NCI-H526 (cell line): ENCODE results near the gene CNTFR.
"Not testable (repeated sequence)": the region's sequence is repeated elsewhere in the genome, so short reads cannot be mapped to it uniquely, and the experiment has no call there.

Source experiments
- DNase-seq, 2 experiments: peaks; one replicate each; lab custom pipeline; 2025; lab: John Stamatoyannopoulos, UW

The CNTFR gene

DNA sequence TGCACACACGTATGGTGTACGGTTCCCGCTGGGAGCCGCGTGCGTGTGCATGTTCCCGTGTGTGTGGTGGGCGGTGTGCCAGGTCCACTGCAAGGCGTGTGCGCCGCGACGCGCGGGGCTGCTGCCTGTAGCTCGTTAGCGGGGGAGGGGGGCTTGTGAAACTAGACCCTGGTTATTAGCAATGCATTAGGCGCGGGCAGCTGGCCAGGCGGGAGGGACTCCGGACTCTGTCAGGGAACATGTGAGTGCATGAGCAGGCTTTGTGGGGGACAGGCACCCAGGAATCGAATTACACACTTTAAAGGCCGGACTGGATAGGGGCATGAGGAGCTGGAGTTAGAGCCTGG, 34.5 kb downstream of the CNTFR start:
- peak in 1 of 2 experiments; percentile 59 for DNase-seq

- peak; percentile 66 to 91 for DNase-seq
Observed at GRCh38 chr9:34554211-34555001, 35.1 kb downstream of the CNTFR start.

- peak in 1 of 2 experiments; percentile 17 for DNase-seq
Observed at GRCh38 chr9:34553511-34554021, 36.0 kb downstream of the CNTFR start.

GRCh38 chr9:34552986-34553385, 36.5 kb downstream of the CNTFR start:
- no peak for DNase-seq

DNA sequence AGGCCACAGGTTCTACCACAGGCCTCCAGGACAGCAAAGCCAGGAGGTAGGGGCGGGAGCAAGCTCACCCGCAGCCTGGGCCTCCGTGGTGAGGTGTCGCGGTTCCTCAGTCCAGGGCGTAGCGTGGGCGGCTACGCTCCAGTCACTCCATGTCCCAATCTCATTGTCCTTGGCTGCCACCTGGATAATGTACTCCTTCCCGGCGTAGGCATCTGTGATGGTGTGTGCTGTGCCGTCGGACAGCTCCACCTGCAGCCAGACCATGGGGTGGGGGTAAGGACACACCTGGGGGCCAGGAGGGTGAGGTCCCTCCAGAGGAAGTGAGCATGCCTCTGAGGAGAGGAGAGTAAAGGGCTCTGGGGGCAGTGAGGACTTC, 36.9 kb downstream of the CNTFR start:
- peak in 1 of 2 experiments; percentile 33 for DNase-seq

DNA sequence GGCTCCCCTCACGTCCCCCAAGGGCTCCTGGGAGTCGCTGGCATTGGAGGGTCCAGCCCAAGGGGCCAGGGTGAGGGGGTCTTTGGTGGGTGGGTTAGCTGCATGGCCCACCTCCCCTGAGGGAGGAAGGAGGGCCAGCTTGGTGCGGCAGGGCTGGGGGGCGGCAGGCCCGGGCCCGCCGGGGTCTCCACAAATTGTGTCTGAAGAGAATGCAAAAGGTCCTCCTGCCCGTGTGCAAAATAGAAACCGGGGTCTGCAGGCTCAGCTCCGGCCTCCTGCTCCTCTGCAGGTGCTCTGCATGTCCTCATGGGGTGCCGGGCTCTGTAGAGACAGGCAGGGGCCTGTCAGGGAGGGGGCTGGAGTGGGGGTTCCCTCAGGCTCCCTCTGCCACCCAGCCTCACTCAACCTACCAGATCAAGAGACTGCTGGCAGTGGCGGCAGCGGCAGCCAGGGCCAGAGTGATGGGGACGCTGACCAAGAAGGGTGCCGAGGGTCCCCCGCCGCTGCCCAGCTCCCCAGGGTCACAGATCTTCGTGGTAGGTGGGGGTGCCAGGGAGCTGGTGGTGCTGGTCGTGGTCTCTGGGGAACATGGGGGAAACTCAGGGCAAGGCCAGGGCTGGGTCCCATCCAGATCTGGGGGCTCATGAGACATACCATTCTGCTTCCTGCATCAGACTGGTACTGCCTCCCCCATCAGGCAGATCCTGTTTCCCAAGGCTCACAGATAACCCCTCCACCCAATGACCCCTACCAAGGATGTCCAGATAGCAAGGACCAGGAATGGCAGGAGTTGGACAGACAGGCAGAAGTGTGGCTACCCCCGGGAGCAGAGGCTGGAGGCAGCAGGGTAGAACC, 37.5 kb downstream of the CNTFR start:
- no peak for DNase-seq

- no peak for DNase-seq
Observed at GRCh38 chr9:34550681-34551270, 38.7 kb downstream of the CNTFR start.

DNA sequence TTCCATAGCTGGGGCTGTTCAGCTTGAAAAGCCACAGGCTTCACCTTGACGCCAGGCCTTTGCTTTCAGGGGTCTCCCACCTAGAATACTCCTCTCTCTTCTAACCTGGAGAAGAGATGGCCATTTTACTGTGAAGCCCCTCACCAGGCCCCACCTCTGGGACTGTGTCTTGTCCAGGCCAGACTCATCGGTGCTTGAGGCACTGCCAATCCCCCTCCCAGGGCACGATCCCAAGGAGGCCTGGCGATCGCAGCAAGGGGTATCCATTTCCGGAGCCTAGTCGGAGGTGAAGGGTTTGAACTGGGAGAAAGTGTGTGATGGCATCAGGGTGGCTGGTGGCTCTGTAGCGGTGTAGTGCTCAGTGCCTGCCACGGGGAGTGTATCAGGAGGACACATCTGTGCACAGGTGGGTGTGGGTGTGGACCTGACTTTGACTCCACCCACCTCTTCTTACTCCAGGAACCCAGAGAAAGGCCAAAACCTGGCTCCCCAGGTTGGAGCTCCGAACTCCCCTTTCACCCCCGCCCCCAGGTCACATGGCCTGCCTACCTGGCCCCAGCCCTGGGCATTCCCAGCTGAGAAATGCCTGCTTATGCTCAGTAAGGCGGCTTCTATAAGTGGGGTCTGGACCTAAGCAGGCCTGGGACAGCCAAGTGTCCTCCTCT, 39.4 kb downstream of the CNTFR start:
- no peak for DNase-seq

DNA sequence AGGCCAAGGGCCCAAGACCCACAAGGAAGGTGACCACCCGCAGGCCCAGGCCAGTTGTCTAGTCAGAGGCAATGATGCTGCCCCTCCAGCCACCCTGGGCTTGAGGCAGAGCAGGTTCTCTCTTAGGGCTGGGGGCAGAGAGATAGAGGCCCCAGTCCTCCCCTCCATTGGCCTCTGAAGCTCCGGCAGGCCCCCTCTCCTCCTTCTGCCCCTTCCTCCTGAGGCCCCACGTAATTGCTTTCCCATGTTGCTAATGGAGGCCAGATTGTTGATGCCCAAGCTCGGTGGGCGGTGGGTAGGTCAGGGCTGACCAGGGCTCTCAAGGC, 40.2 kb downstream of the CNTFR start:
- no peak for DNase-seq

GRCh38 chr9:34547960-34548611, 41.4 kb downstream of the CNTFR start:
- peak; percentile 23 to 75 for DNase-seq

- DNase-seq, result peak; percentile 54 to 82
Observed at GRCh38 chr9:34546834-34547827, 42.4 kb downstream of the CNTFR start.

- DNase-seq, result no peak
Observed at GRCh38 chr9:34546102-34546833, 43.3 kb downstream of the CNTFR start.

GRCh38 chr9:34545497-34545896, 44.0 kb downstream of the CNTFR start:
- DNase-seq, result no peak

- no peak for DNase-seq
Observed at GRCh38 chr9:34544035-34544434, 45.5 kb downstream of the CNTFR start.

- no peak for DNase-seq
Observed at GRCh38 chr9:34541540-34541939, 48.0 kb downstream of the CNTFR start.

GRCh38 chr9:34540827-34541226, 48.7 kb downstream of the CNTFR start:
- DNase-seq, result no peak

DNA sequence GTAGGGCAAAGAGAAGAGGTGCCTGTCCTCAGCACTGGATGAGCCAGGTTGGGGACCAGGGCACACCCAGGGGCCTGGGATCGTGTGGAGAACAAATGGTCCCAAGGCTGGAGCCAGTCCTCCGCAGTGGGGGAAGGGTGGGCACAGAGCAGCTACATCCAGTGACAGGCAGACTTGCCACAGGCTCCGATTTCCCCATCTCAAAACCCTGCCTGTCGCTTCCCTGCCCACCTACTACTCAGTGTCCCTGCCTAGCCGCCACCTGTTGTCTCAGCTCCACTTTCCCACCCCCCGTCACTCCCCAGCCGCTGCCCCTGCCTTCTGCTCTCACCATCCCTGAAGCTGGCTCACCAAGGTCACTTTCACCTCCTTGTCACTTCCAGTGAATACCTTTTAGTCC, 52.8 kb downstream of the CNTFR start:
- no peak for DNase-seq

GRCh38 chr9:34532041-34532440, 57.5 kb downstream of the CNTFR start:
- not testable (repeated sequence) for DNase-seq

GRCh38 chr9:34526026-34526425, 63.5 kb downstream of the CNTFR start:
- no peak for DNase-seq

- DNase-seq, result no peak
Observed at GRCh38 chr9:34524349-34524748, 65.2 kb downstream of the CNTFR start.
